Stimulated activated CD4-positive, alpha-beta T cell treated with anti-CD3 and anti-CD28 coated beads, Interleukin-15, amount 100 ng/mL, for 24 hours (primary cell): Measurements from ENCODE around the gene TPI1.
"Not testable (repeated sequence)": the region's sequence is repeated elsewhere in the genome, so short reads cannot be mapped to it uniquely, and the experiment has no call there.

ENCODE experiments used
- DNase-seq: peaks from one replicate; pipeline ENCODE4 v3.0.0-alpha.2; 2020

TPI1 gene

GRCh38 chr12:6849427-6849826 lies 17.9 kb upstream of the TPI1 start:
- DNase-seq, result no peak

- no peak for DNase-seq
Measured at GRCh38 chr12:6849976-6850560, 17.3 kb upstream of the TPI1 start.

DNA sequence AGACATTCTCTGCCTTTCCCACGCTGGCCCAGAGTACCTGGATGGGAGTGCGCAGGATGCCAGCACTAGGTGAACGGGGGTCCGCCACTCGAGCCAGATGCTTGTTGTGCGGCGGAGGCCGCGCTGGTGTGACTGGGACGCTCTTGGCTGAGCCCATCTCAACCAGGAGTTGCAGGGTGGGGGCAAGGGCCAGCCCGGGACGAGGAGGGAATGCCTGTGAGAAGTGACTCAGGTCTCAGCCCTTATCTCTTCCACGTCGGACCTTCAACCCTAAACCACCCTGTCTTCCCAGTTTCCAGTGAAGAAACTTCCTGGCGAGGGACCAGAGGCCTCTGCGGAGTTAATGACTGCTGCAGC lies 16.6 kb upstream of the TPI1 start:
- DNase-seq, result no peak

DNA sequence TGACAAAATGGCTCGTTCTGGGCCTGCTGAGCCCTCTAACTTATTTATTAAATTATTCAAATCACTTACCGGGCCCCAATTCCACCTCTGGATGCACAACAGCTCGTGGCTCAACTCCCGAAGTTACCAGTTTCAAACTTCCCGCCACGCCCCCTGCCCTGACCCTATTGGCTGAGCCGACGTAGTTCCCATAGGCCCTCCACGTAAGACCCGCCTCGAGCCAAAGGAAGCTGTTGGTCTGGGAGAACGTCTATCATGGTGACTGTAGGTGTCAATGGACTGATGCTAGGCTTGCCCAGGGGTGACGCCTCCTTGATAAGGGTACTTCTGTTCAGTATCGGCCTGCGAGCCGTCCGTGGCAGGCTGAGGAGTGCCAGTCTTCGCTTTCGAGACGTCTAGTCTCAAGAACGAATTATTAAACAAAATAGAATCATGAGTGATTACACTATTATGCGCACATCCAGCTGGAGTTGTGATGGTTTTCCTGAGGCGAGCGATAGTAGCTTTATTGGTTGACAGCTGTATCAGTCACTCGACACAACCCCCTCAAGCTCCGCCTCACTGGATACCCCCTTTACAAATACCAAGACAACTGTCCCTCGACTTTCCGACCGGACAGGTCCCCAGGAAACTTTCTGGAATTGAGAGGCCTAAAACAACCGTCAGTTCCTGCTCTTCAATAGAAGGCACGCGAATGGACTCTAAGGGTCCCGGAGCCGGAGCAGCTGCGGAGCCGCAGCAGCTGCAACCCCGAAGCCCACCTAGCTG lies 16.0 kb upstream of the TPI1 start, which contains the start of gene CDCA3:
CDCA3 (minus strand) TSS at position 134 of the 768 bp plus-strand sequence. CDS start 334 bp downstream, outside the sequence.
- DNase-seq, result peak; percentile 98

GRCh38 chr12:6851921-6852650 lies 15.2 kb upstream of the TPI1 start, which contains the start of gene USP5:
Gene USP5, plus strand, starts transcription at chr12:6852150. Its CDS starts 30 bp downstream, at chr12:6852180.
- peak; percentile 99 for DNase-seq

DNA sequence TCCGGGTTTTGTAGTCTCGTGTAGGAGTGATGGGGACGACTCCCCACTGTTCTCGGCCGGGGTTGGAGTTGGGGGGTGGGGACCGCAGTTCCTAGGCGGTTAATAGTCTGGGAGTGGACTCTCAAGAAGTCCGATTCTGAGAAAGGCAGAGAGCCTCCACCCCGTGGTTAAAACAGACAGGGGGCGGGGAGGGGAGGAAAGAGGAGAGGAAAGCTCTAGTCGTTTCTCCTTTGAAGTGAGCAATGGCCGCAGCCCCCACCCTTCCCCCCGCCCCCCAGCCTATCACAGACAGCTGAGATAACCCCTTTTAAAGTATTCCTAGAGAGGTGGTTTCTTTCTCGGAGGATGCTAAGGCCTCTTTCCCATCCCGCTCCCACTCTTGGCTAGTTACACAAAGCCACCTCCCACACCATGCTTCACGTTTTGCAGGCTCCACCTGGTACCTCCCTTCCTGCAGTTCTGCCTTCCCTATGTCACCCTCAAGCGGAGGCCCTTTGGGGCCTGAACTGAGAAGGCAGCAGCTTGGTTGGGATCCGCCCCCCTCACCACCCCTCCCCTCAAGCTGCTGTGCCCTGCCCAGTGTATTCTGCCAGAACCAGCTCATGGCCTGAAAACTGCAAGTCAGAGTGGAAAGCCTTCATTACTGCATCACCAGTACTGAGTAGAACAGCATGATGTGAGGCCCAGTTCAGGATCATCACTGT lies 14.5 kb upstream of the TPI1 start:
- DNase-seq, result peak; percentile 87

DNA sequence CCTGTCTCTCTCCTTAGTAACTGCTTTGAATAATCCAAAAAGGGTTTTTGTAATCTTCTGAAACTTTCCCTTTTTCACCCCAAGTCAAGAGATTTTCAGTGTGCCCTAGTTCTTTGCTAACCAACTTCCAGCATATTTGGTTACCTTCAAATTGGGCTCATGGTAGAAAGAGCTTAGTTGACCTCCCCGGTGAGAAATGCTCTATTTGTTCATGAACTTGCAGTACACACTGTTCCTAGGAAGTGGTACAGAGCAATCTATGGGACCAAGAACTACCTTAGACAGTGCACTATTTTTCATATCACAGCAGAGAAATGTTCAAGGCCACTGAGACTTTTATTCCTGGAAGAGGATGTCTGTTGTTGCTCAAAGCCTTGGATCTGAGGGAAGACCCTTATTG lies 13.7 kb upstream of the TPI1 start:
- no peak for DNase-seq

- no peak for DNase-seq
Measured at GRCh38 chr12:6854036-6854435, 13.3 kb upstream of the TPI1 start.

DNA sequence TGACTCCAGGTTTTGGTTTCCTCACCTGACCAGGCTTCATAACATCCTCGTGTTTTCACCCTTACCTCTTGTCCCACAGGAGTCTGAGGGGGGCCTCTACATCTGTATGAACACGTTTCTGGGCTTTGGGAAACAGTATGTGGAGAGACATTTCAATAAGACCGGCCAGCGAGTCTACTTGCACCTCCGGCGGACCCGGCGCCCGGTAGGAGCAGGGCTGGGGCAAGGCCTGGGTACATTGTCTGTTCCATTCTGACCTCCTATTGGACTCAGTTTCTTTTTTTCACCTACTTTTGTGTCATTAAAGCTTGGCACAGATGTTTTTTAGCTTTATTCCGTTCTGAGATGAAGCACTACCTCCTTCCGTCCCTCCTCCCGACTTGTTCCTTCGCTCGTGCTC lies 12.0 kb upstream of the TPI1 start:
- DNase-seq, result no peak

DNA sequence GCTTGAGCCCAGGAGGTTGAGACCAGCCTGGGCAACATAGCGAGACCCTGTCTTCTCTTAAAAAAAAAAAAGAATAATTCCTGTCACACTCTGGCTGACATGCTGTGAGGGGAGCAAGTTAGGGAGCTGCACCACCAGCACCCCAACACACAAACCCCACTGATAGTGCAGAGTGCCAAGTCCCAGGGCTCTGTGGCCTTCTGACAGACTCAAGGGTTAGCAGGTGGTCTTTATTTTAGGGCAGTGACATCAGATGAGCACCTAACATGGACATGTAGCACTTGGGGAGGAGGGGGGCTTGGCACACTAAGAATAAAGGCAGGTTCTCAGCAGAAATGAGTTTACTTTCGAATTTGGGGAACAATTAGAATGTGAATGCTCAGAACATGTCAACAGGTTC lies 8.5 kb upstream of the TPI1 start:
- no peak for DNase-seq

DNA sequence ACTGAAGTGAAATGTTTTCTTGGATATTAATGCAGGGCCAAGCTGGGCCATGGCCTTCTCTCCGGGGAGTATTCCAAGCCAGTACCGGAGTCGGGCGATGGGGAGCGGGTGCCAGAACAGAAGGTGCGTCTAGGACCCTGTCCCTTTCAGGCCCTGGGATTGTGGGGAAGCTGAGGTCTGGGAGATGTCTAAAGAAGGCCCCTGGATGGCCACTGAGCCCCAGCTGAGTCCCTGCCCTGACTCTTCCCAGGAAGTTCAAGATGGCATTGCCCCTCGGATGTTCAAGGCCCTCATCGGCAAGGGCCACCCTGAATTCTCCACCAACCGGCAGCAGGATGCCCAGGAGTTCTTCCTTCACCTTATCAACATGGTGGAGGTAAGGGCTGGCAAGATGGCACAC lies 7.2 kb upstream of the TPI1 start:
- no peak for DNase-seq

DNA sequence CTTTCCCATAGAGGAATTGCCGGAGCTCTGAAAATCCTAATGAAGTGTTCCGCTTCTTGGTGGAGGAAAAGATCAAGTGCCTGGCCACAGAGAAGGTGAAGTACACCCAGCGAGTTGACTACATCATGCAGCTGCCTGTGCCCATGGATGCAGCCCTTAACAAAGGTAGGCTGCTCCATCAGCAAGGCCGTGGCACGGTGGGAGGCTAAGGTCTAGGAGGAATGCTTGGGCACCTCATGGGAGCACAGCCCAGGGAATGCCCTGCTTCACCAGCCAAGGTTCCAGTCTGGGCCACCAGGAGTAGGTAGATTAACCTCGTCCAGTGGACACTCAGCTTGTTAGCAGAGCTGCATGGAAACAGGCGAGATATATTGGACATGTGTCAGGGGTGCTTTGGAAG lies 6.4 kb upstream of the TPI1 start:
- no peak for DNase-seq

DNA sequence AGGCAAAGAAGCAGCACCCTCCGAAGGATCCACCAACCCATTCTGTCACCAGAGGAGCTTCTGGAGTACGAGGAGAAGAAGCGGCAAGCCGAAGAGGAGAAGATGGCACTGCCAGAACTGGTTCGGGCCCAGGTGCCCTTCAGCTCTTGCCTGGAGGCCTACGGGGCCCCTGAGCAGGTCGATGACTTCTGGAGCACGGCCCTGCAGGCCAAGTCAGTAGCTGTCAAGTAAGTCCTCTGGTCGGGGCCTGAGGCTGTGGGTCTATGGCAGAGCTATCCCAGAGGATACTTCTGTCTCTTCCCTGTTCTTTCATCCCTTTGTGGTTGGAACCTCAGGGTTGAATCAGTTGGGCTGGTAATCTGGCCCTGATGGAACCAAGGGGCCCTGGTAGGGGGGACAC lies 5.9 kb upstream of the TPI1 start:
- DNase-seq, result no peak

DNA sequence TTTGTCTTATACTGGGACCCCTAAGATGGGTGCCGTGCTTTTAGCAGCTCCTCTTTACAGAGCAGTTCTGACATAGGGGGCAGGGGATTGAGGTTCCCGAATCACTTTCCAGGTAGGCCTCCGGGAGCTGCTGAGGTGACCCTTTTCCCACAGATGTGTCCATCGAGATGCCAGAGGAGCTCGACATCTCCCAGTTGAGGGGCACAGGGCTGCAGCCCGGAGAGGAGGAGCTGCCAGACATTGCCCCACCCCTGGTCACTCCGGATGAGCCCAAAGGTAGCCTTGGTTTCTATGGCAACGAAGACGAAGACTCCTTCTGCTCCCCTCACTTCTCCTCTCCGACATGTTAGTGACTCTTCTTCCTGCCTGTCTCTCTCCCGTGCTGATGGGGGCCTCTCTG lies 4.3 kb upstream of the TPI1 start:
- DNase-seq, result no peak

DNA sequence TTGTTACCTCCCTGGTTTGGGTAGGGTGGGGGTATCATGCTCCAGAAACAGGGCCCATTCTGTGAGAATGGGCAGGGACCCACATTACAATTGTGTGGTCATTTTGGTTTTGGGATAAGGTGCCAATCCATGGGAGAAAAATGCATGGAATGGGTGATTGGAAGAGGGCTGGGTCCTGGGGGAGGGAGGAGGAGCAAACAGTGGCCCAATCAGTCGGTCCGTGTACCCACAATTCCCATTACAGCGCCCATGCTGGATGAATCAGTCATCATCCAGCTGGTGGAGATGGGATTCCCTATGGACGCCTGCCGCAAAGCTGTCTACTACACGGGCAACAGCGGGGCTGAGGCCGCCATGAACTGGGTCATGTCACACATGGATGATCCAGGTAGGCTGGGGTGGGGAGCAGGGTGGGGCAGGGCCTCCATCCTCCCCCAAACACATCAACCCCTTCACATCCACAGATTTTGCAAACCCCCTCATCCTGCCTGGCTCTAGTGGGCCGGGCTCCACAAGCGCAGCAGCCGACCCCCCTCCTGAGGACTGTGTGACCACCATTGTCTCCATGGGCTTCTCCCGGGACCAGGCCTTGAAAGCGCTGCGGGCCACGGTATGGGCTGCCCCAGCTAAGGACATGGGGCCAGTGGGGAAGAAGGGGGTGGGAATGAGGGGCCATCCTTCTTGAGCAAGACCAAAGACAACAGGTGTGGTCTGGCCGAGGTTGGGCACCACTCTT lies 3.6 kb upstream of the TPI1 start:
- DNase-seq, result no peak

GRCh38 chr12:6865307-6865706 lies 2.0 kb upstream of the TPI1 start:
- not testable (repeated sequence) for DNase-seq

DNA sequence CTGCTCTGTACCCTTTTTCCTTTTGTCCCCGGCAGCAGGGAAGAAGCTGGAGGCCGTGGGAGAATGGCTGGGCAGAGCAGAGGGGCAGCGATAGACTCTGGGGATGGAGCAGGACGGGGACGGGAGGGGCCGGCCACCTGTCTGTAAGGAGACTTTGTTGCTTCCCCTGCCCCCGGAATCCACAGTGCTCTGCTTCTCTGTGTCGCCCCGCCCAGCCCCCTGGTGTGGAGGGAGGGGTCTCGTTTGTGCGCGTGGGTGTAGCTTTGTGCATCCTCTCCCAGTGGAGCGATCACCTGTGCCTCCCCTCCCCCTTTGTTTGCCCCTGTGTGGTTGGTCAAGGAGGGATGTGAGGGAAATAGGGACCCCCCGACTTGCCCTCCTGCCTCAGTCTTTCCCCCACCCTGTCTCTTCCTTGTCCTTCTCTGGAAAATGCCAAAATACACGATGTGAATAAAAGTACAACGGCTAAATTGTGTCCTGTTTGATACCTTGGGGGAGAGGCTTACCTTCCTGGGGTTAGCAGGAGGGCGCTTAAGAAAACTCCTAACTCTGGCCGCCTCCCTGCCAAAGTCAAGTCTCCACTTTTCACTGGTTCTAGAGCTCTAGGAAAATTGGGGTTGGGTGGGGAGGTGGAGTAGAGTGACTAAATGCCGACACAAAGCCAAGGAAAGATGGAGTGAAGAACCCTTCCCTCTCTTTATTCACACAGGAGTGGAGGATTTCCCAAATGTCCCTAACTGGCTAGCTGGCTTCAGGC lies 990 bp upstream of the TPI1 start:
- DNase-seq, result no peak

DNA sequence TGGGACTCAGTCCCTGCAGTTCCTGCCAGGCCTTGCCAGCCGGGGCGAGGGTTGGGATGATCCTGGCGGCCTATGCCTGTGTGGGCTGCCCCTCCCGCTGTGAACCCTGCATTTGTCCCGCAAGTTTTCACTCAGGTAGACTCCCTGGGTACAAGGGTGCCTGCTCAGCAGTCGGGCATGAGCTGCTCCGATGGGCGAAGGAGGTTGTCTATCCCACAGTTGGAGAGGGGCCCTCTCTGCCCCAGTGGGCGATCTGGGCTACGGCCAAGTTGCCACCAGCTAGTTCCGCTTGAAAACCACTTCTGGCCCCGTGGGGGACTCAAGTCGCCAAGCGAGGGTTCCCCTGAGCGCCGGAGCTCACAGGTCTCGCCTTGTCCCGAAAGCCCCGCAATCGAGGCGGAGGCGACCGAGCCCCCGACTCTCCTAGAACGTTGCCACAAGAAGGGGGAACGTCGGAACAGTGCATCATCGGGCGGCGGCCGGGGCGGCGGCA lies 365 bp upstream of the TPI1 start:
- no peak for DNase-seq

GRCh38 chr12:6868211-6869048 lies 1.1 kb downstream of the TPI1 start:
- DNase-seq, result peak; percentile 32
